Spleen (tissue), 7 donors: ENCODE measurements around the gene KCNK17.

Experiments used
- CTCF ChIP-seq, 11 experiments: fragments of 200-600 bp in 7 of 11; fragments of 450-650 bp in 4 of 11; sonication (generic) in 4 of 11; IDR thresholded peaks in 8 of 11; conservative IDR thresholded peaks in 3 of 11; 1 replicate in 7 of 11; 2 replicates in 4 of 11; pipeline versions ENCODE4 v1.4.0 to v1.8.0; 2016 to 2021; ENCODE audit warnings: antibody characterized with exemption in 11 of 11, inconsistent platforms in 4 of 11, mild to moderate bottlenecking in 1 of 11
- POLR2A ChIP-seq, 3 donors: fragments of 450-650 bp; IDR thresholded peaks; one replicate each; pipeline ENCODE4 v1.5.1; 2017; ENCODE audit warnings: antibody characterized with exemption in 3 of 3, mild to moderate bottlenecking in 1 of 3
- POLR2AphosphoS5 ChIP-seq, 3 donors: sonication (generic); formaldehyde crosslinking; IDR thresholded peaks; one replicate each; pipeline ENCODE4 v1.5.1; 2017; ENCODE audit warnings: antibody characterized with exemption in 3 of 3
- donor health status: DM: no; HTN: no; CAD: no; lungs with moderate emphysema.
- donor health status: DM: no; HTN: no; CAD: no.
- donor health status: DM: no; HTN: no; CAD: no.

GRCh38 chr6:39361657-39362486 lies 47.7 kb upstream of the KCNK17 start:
- no peak for TF ChIP-seq POLR2AphosphoS5 (IDR thresholded peaks at IDR 0.05)
- peak in 10 of 11 experiments; percentile 21 to 78 (median 68) for TF ChIP-seq CTCF (IDR thresholded peaks at IDR 0.05 in 8 of 11, conservative IDR thresholded peaks at IDR 0.05 in 3 of 11)
- no peak for TF ChIP-seq POLR2A (IDR thresholded peaks at IDR 0.05)
